ENCODE measurements around the gene CACYBP.

- TF ChIP-seq CTCF (IDR thresholded peaks at IDR 0.05 in 8 of 11, conservative IDR thresholded peaks at IDR 0.05 in 3 of 11) (no peak), POLR2AphosphoS5 (IDR thresholded peaks at IDR 0.05) (peak in 2 of 3 donors; percentile 89 to 90), POLR2A (IDR thresholded peaks at IDR 0.05) (peak in 1 of 3 donors; percentile 34)
Observed at GRCh38 chr1:174999936-175000696, at the start of gene CACYBP.

Data from spleen (tissue), 7 donors.